Smooth muscle cell (in vitro differentiated cells): ENCODE data around the gene WFDC6. TPM values are rescaled to one million over a fixed set of nuclear protein-coding genes. Genes with fewer than 3 reads are reported as not detected.

Source experiments
- DNase-seq: peaks from one replicate; lab custom pipeline; 2025; ENCODE audit not compliant: unreplicated experiment; lab: John Stamatoyannopoulos, UW
- H2AFZ ChIP-seq: fragments of 200-600 bp; sonication (generic); 2 replicates; pipeline ENCODE4 v1.6.0; 2016; ENCODE audit warnings: antibody characterized with exemption, low read depth, mild to moderate bottlenecking
- H3F3A ChIP-seq: fragments of 200-600 bp; sonication (generic); 2 replicates; pipeline ENCODE4 v1.6.0; 2017; ENCODE audit warnings: antibody characterized with exemption, low read depth
- H3K27ac ChIP-seq: fragments of 200-600 bp; sonication (generic); 2 replicates; pipeline ENCODE4 v1.5.1; 2016; ENCODE audit warnings: low read depth, mild to moderate bottlenecking
- H3K27me3 ChIP-seq: fragments of 200-600 bp; sonication (generic); 2 replicates; pipeline ENCODE4 v1.6.1; 2016; ENCODE audit warnings: low read depth, mild to moderate bottlenecking
- H3K36me3 ChIP-seq: fragments of 200-600 bp; sonication (generic); 2 replicates; pipeline ENCODE4 v1.5.1; 2016; ENCODE audit warnings: low read depth
- H3K4me1 ChIP-seq: fragments of 200-600 bp; sonication (generic); 2 replicates; pipeline ENCODE4 v1.5.1; 2016; ENCODE audit warnings: low read depth
- H3K4me2 ChIP-seq: fragments of 200-600 bp; sonication (generic); 2 replicates; pipeline ENCODE4 v1.6.0; 2016; ENCODE audit warnings: mild to moderate bottlenecking
- H3K4me3 ChIP-seq: fragments of 200-600 bp; sonication (generic); 2 replicates; pipeline ENCODE4 v1.5.1; 2016; ENCODE audit warnings: mild to moderate bottlenecking
- H3K79me2 ChIP-seq: fragments of 200-600 bp; sonication (generic); 2 replicates; pipeline ENCODE4 v1.6.0; 2016; ENCODE audit warnings: low read depth, mild to moderate bottlenecking
- H3K9ac ChIP-seq: fragments of 200-600 bp; sonication (generic); 2 replicates; pipeline ENCODE4 v1.6.0; 2016; ENCODE audit warnings: low read depth
- H3K9me3 ChIP-seq: fragments of 200-600 bp; sonication (generic); replicated peaks from 2 replicates; pipeline ENCODE4 v1.5.1; 2016; ENCODE audit warnings: low read depth
- H4K20me1 ChIP-seq: fragments of 200-600 bp; sonication (generic); 2 replicates; pipeline ENCODE4 v1.6.0; 2016; ENCODE audit warnings: low read depth
- CTCF ChIP-seq: fragments of 200-600 bp; sonication (generic); IDR thresholded peaks from 2 replicates; pipeline ENCODE4 v1.5.1; 2017; ENCODE audit warnings: borderline replicate concordance, mild to moderate bottlenecking, antibody characterized with exemption; ENCODE audit not compliant: insufficient read depth, poor library complexity, severe bottlenecking
- WGBS: methylation state at CpG from one replicate; pipeline ENCODE4 v1.1.7; 2016; ENCODE audit warnings: low lambda C conversion rate; 5-methylcytosine and 5-hydroxymethylcytosine counted together
- polyA plus RNA-seq: library from polyadenylated mRNA; unstranded; fragments of >200 nt; fragmentation: Nextera tagmentation; extraction: Ambion mirVana; gene quantifications from 2 replicates; pipeline ENCODE4 v1.2.1, GENCODE V29; 2016
- small RNA-seq: library from RNA; depleted of rRNA; stranded (forward); fragments of <200 nt; gene quantifications from one replicate; pipeline ENCODE3, GENCODE V24; 2014
- total RNA-seq: library from RNA; depleted of rRNA; stranded (reverse); fragments of >200 nt; gene quantifications from 2 replicates; pipeline ENCODE4 v1.2.3, GENCODE V29; 2014

Gene WFDC6
- total and polyA plus RNA-seq, 2 experiments from 2014 or later = not detected

GRCh38 chr20:45484676-45485075, 54.6 kb downstream of the WFDC6 start:
- no peak for DNase-seq
- Histone ChIP-seq H3K4me1 (peaks cover 6% of the 10 kb centered on the region), H3F3A (no peaks in the 10 kb centered on the region), H3K27me3 (no peaks in the 10 kb centered on the region), H3K27ac (no peak overlapping the region), H3K4me2 (no peak overlapping the region), H3K79me2 (no peaks in the 10 kb centered on the region), H3K36me3 (no peaks in the 10 kb centered on the region), H3K9me3 (no peaks in the 10 kb centered on the region), H4K20me1 (no peaks in the 10 kb centered on the region), H3K4me3 (no peak overlapping the region), H2AFZ (no peak overlapping the region), H3K9ac (no peak overlapping the region)
- TF ChIP-seq CTCF = no peak
- 47% methylated on average over 6 of the region's 6 CpGs for WGBS

Small RNA genes within 50 kb of the gene (small RNA-seq; reads per million reads assigned to genes)
- not detected for gene AL031663.1
- not detected for gene HSPD1P21
- not detected for gene RNA5SP485

Other genes starting within 250 kb of the WFDC6 start
- not detected in 2 replicates for gene RBPJL, start 232.6 kb downstream of the WFDC6 start, total RNA-seq
- not detected in 2 replicates for gene RBPJL, start 232.6 kb downstream of the WFDC6 start, polyA plus RNA-seq
- not detected in 2 replicates for gene MATN4, start 231.2 kb downstream of the WFDC6 start, total RNA-seq
- gene MATN4, start 231.2 kb downstream of the WFDC6 start, polyA plus RNA-seq = not detected in 2 replicates
- gene SDC4, start 191.1 kb downstream of the WFDC6 start, total RNA-seq = 70.7 and 78.1 TPM in 2 replicates
- 45.0 and 122 TPM in 2 replicates for gene SDC4, start 191.1 kb downstream of the WFDC6 start, polyA plus RNA-seq
- gene SYS1, start 176.3 kb downstream of the WFDC6 start, total RNA-seq = 14.5 and 15.2 TPM in 2 replicates
- gene SYS1, start 176.3 kb downstream of the WFDC6 start, polyA plus RNA-seq = 17.0 and 24.7 TPM in 2 replicates
- not detected in 2 replicates for gene TP53TG5, start 161.2 kb downstream of the WFDC6 start, total RNA-seq
- gene TP53TG5, start 161.2 kb downstream of the WFDC6 start, polyA plus RNA-seq = 0.06 TPM in 1 of 2 replicates, not detected in the other
- gene DBNDD2, start 131.2 kb downstream of the WFDC6 start, total RNA-seq = 5.9 and 6.4 TPM in 2 replicates
- gene DBNDD2, start 131.2 kb downstream of the WFDC6 start, polyA plus RNA-seq = 2.9 and 11.0 TPM in 2 replicates
- gene PIGT, start 123.3 kb downstream of the WFDC6 start, total RNA-seq = 90.7 and 99.5 TPM in 2 replicates
- gene PIGT, start 123.3 kb downstream of the WFDC6 start, polyA plus RNA-seq = 169 and 206 TPM in 2 replicates
- gene WFDC2, start 69.7 kb downstream of the WFDC6 start, total RNA-seq = 3.0 and 5.7 TPM in 2 replicates
- gene WFDC2, start 69.7 kb downstream of the WFDC6 start, polyA plus RNA-seq = 9.5 and 42.9 TPM in 2 replicates
- gene SPINT3, start 23.9 kb downstream of the WFDC6 start, total RNA-seq = not detected in 2 replicates
- gene SPINT3, start 23.9 kb downstream of the WFDC6 start, polyA plus RNA-seq = not detected in 2 replicates
- not detected in 2 replicates for gene EPPIN, start 7.9 kb upstream of the WFDC6 start, total RNA-seq
- not detected in 2 replicates for gene EPPIN, start 7.9 kb upstream of the WFDC6 start, polyA plus RNA-seq
- gene WFDC8, start 39.8 kb upstream of the WFDC6 start, total RNA-seq = not detected in 2 replicates
- gene WFDC8, start 39.8 kb upstream of the WFDC6 start, polyA plus RNA-seq = not detected in 2 replicates
- not detected in 2 replicates for gene WFDC10A, start 90.3 kb upstream of the WFDC6 start, total RNA-seq
- gene WFDC10A, start 90.3 kb upstream of the WFDC6 start, polyA plus RNA-seq = not detected in 2 replicates
- not detected in 2 replicates for gene WFDC9, start 91.8 kb upstream of the WFDC6 start, total RNA-seq
- not detected in 2 replicates for gene WFDC9, start 91.8 kb upstream of the WFDC6 start, polyA plus RNA-seq
- gene WFDC11, start 130.8 kb upstream of the WFDC6 start, total RNA-seq = not detected in 2 replicates
- gene WFDC11, start 130.8 kb upstream of the WFDC6 start, polyA plus RNA-seq = not detected in 2 replicates
- gene WFDC13, start 162.6 kb upstream of the WFDC6 start, total RNA-seq = not detected in 2 replicates
- gene WFDC13, start 162.6 kb upstream of the WFDC6 start, polyA plus RNA-seq = not detected in 2 replicates
- gene WFDC10B, start 165.5 kb upstream of the WFDC6 start, total RNA-seq = not detected in 2 replicates
- 0.31 TPM in 1 of 2 replicates, not detected in the other for gene WFDC10B, start 165.5 kb upstream of the WFDC6 start, polyA plus RNA-seq
- not detected in 2 replicates for gene SPINT4, start 182.9 kb upstream of the WFDC6 start, total RNA-seq
- not detected in 2 replicates for gene SPINT4, start 182.9 kb upstream of the WFDC6 start, polyA plus RNA-seq